B cell (primary cell): Measurements from ENCODE around the gene AGFG2. TPM values are rescaled to one million over a fixed set of nuclear protein-coding genes. Genes with fewer than 3 reads are reported as not detected.

Experiments
- ATAC-seq: fragments of 200-7000 bp; cut with Tn5 transposase; one replicate; pipeline ENCODE4 v1.10.0; 2021; ENCODE audit warnings: low read depth, mild to moderate bottlenecking, moderate number of reproducible peaks, moderate library complexity
- CTCF ChIA-PET: fragments of 350-600 bp; sonication (Branson Sonifier 250); formaldehyde crosslinking; loops from one replicate; lab custom pipeline; 2021; ENCODE audit warnings: antibody characterized with exemption, inconsistent platforms; lab: Charles Lee
- POLR2A ChIA-PET: fragments of 350-600 bp; sonication (Branson Sonifier 250); formaldehyde crosslinking; loops from one replicate; lab custom pipeline; 2021; ENCODE audit warnings: antibody characterized with exemption; lab: Charles Lee
- DNase-seq: peaks from one replicate; pipeline ENCODE4 v3.0.0; 2013
- H2AFZ ChIP-seq: 2 replicates; pipeline ENCODE4 v1.6.1; 2012; ENCODE audit warnings: mild to moderate bottlenecking, low read depth, low read length; ENCODE audit not compliant: insufficient read depth, poor library complexity, severe bottlenecking
- H3K27ac ChIP-seq, 2 donors: 1 replicate in 1 of 2; 2 replicates in 1 of 2; pipeline ENCODE4 v1.5.1; 2012 to 2013; ENCODE audit warnings: low read length in 2 of 2, mild to moderate bottlenecking in 2 of 2, moderate library complexity in 1 of 2
- H3K27me3 ChIP-seq, 4 experiments: fragments of 200-600 bp in 1 of 4; sonication (generic) in 1 of 4; replicated peaks in 1 of 4; 1 replicate in 2 of 4; 2 replicates in 2 of 4; pipeline versions ENCODE4 v1.6.1 to v1.7.0; 2013 to 2016; ENCODE audit warnings: low read length in 3 of 4, mild to moderate bottlenecking in 2 of 4, mixed read lengths in 1 of 4, moderate library complexity in 1 of 4; ENCODE audit not compliant: insufficient read depth in 4 of 4, control insufficient read depth in 3 of 4; ENCODE audit errors: control extremely low read depth in 1 of 4
- H3K36me3 ChIP-seq, 2 experiments: replicated peaks in 1 of 2; 1 replicate in 1 of 2; 2 replicates in 1 of 2; pipeline versions ENCODE4 v1.6.1 to v1.7.1; 2013; ENCODE audit warnings: low read length in 1 of 2; ENCODE audit not compliant: insufficient read depth in 2 of 2, control insufficient read depth in 1 of 2; ENCODE audit errors: control extremely low read depth in 1 of 2, extremely low read depth in 1 of 2
- H3K4me1 ChIP-seq, 2 donors: fragments of 200-600 bp in 1 of 2; sonication (generic) in 1 of 2; 1 replicate in 1 of 2; 2 replicates in 1 of 2; pipeline versions ENCODE4 v1.5.1 to v1.6.1; 2013 to 2017; ENCODE audit warnings: low read length in 2 of 2; ENCODE audit not compliant: control insufficient read depth in 2 of 2, insufficient read depth in 2 of 2
- H3K4me2 ChIP-seq: replicated peaks from 2 replicates; pipeline ENCODE3; 2012; ENCODE audit warnings: mild to moderate bottlenecking, low read depth, low read length; ENCODE audit not compliant: poor library complexity, severe bottlenecking
- H3K4me3 ChIP-seq, 5 experiments: fragments of 200-600 bp in 1 of 5; sonication (generic) in 1 of 5; 1 replicate in 3 of 5; 2 replicates in 2 of 5; pipeline versions ENCODE4 v1.5.1 to v1.7.0; 2011 to 2016; ENCODE audit warnings: low read length in 4 of 5, mild to moderate bottlenecking in 4 of 5, low read depth in 2 of 5, control low read depth in 1 of 5, moderate library complexity in 1 of 5; ENCODE audit not compliant: insufficient read depth in 1 of 5; ENCODE audit errors: control extremely low read depth in 1 of 5, extremely low read depth in 1 of 5
- H3K79me2 ChIP-seq: fragments of 200-600 bp; sonication (generic); one replicate; pipeline ENCODE4 v1.6.0; 2016; ENCODE audit warnings: low read length; ENCODE audit not compliant: control insufficient read depth, insufficient read depth
- H3K9ac ChIP-seq: fragments of 200-600 bp; sonication (generic); 2 replicates; pipeline ENCODE4 v1.6.1; 2017; ENCODE audit warnings: mild to moderate bottlenecking, low read length, moderate library complexity
- H3K9me3 ChIP-seq, 3 donors: one replicate each; pipeline versions ENCODE4 v1.6.1 to v1.7.1; 2013; ENCODE audit warnings: low read length in 2 of 3; ENCODE audit not compliant: control insufficient read depth in 2 of 3, insufficient read depth in 1 of 3; ENCODE audit errors: control extremely low read depth in 1 of 3
- H4K20me1 ChIP-seq: 2 replicates; pipeline ENCODE4 v1.6.0; 2012; ENCODE audit warnings: mild to moderate bottlenecking, low read length; ENCODE audit not compliant: insufficient read depth, control insufficient read depth, poor library complexity, severe bottlenecking
- H3K27ac Mint-ChIP-seq: one replicate; pipeline ENCODE4 v1.8.0; 2021; ENCODE audit warnings: mixed read lengths
- H3K27me3 Mint-ChIP-seq: one replicate; pipeline ENCODE4 v1.8.0; 2021; ENCODE audit warnings: mixed read lengths
- H3K4me1 Mint-ChIP-seq: one replicate; pipeline ENCODE4 v1.8.0; 2021; ENCODE audit warnings: mixed read lengths
- H3K4me3 Mint-ChIP-seq: one replicate; pipeline ENCODE4 v1.8.0; 2021; ENCODE audit warnings: mixed read lengths
- H3K9me3 Mint-ChIP-seq: one replicate; pipeline ENCODE4 v1.8.0; 2022; ENCODE audit warnings: mixed read lengths; ENCODE audit not compliant: insufficient read depth
- CTCF ChIP-seq: fragments of 200-600 bp; IDR thresholded peaks from one replicate; pipeline ENCODE4 v1.8.0; 2022; ENCODE audit warnings: antibody characterized with exemption, mild to moderate bottlenecking
- EZH2 ChIP-seq: IDR thresholded peaks from 2 replicates; pipeline ENCODE4 v1.6.1; 2012; ENCODE audit warnings: borderline replicate concordance, low read depth, mild to moderate bottlenecking, moderate library complexity, low read length; ENCODE audit not compliant: insufficient read depth, poor library complexity, severe bottlenecking
- WGBS: methylation state at CpG from one replicate; pipeline ENCODE4 v1.1.5; 2013; ENCODE audit warnings: missing lambda C conversion rate; ENCODE audit not compliant: insufficient coverage; 5-methylcytosine and 5-hydroxymethylcytosine counted together
- intact Hi-C: fragments of 100-400 bp; cut with micrococcal nuclease; formaldehyde crosslinking; loops from one replicate; pipeline ENCODE4 v1.10.0; 2022
- polyA plus RNA-seq: library from polyadenylated mRNA; depleted of rRNA; stranded (reverse); fragments of >200 nt; gene quantifications from 2 replicates; pipeline ENCODE4 v1.2.3, GENCODE V29; 2012
- total RNA-seq, 2 donors: library from RNA; stranded (reverse); fragments of 120-200 nt in 1 of 2; gene quantifications; 1 replicate in 1 of 2; 2 replicates in 1 of 2; pipeline versions ENCODE4 v1.2.3 to v1.2.4, GENCODE V29; 2013 to 2022

Gene AGFG2
- total and polyA plus RNA-seq, 2 donors (not counting 1 experiment from before 2014, with no cell fraction given) = 11.0 TPM

- Histone ChIP-seq H3K9me3 (no peaks in the 10 kb centered on the region), H3K79me2 (peaks cover 34% of the 10 kb centered on the region), H3K9ac (peak within 1 kb of the TSS; percentile 82), H3K4me3 (peak within 1 kb of the TSS; percentile 82 to 93 (median 85)), H3K4me1 (peaks cover 27 to 38% of the 10 kb centered on the region in 2 donors), H3K27me3 (peaks cover 0 to 14% (median 5%) of the 10 kb centered on the region in 4 experiments), H4K20me1 (peaks cover 31% of the 10 kb centered on the region), H2AFZ (peak within 1 kb of the TSS; percentile 96), H3K4me2 (peak within 1 kb of the TSS; percentile 98), H3K27ac (peak within 1 kb of the TSS; percentile 94 to 97), H3K36me3 (peaks cover 0 to 16% of the 10 kb centered on the region in 2 experiments)
- DNase-seq (peak; percentile 100), ATAC-seq (peak; percentile 79)
- Mint-ChIP-seq H3K27me3 (peaks cover 9% of the 10 kb centered on the region), H3K27ac (peak within 1 kb of the TSS; percentile 99), H3K9me3 (no peaks in the 10 kb centered on the region), H3K4me1 (peaks cover 44% of the 10 kb centered on the region), H3K4me3 (peak within 1 kb of the TSS; percentile 98)
- intact Hi-C loops = loop anchor here (1.0 to 5.0 kb wide), 10 partner anchors 18 to 504 kb away; partner anchors contain the start of genes AGFG2, GNB2, MEPCE and MOSPD3
- CTCF ChIA-PET = interaction anchor here (0.5 to 11.1 kb wide), 26 partner anchors 14 to 668 kb away, joined by 3 to 226 read pairs (median 4); partner anchors contain the start of genes AGFG2, MOSPD3, PCOLCE and POP7
- POLR2A ChIA-PET = interaction anchor here (0.5 to 3.1 kb wide), 29 partner anchors 10 to 518 kb away, joined by 3 to 26 read pairs (median 4); partner anchors contain the start of genes AGFG2, GIGYF1, GNB2 and GPC2
- TF ChIP-seq EZH2 = no peak
- TF ChIP-seq CTCF = no peak
- under 1% methylated on average over 50 of the region's 53 CpGs for WGBS
Observed at GRCh38 chr7:100586266-100587025, 47.4 kb downstream of the AGFG2 start, which contains the start of gene FBXO24. Gene FBXO24, plus strand, starts transcription at chr7:100586328. Its CDS starts 298 bp downstream, at chr7:100586626.
